Daoy (cell line): Measurements from ENCODE around the gene IL23R. TPM values are rescaled to one million over a fixed set of nuclear protein-coding genes. Genes with fewer than 3 reads are reported as not detected.

Experiments used
- DNase-seq: peaks from one replicate; pipeline ENCODE4 v3.0.0-alpha.2; 2015; ENCODE audit warnings: low read depth
- total RNA-seq: library from RNA; depleted of rRNA; stranded (reverse); fragments of >200 nt; shearing (Covaris generic); gene quantifications from 2 replicates; pipeline ENCODE4 v1.2.3, GENCODE V29; 2014; rRNA removed

Gene IL23R
- total RNA-seq, 1 experiment from 2014 or later, result not detected

- no peak for DNase-seq
Measured at GRCh38 chr1:67298762-67299161, 132.5 kb downstream of the IL23R start.

DNA sequence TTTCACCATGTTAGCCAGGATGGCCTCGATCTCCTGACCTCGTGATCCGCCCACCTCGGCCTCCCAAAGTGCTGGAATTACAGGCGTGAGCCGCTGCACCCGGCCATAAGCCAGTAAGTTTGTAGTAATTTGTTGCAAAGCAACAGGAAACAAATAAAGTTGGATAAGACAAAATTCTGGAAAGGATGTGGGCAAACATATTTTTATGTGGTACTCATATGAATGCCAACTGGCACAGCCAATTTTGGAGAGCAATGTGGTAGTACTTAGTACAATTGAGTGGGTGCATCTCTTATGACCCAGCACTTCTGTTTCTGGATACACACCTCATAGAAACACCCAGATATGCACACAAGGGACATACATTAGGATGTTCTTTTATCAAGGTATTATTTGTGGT is 133.0 kb downstream of the IL23R start:
- DNase-seq, result no peak

- no peak for DNase-seq
Measured at GRCh38 chr1:67300561-67300960, 134.3 kb downstream of the IL23R start.

DNA sequence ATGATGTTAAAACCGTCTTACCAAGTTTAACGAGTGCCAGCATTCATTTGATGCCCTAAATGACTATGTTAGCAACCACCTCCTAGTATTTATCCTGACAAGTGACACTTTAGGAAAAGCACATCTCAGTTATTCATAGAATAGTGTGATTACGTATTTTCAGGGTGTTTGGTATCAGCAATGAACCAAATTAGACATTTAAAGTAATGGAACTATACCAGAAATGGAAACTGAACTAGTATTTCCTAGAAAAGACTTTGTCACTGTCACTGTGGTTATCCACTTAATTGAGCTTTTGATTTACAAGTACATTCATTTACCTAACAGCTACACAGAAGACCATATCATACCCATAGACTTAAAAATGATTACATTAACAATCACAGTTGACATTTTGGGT is 137.8 kb downstream of the IL23R start:
- no peak for DNase-seq

DNA sequence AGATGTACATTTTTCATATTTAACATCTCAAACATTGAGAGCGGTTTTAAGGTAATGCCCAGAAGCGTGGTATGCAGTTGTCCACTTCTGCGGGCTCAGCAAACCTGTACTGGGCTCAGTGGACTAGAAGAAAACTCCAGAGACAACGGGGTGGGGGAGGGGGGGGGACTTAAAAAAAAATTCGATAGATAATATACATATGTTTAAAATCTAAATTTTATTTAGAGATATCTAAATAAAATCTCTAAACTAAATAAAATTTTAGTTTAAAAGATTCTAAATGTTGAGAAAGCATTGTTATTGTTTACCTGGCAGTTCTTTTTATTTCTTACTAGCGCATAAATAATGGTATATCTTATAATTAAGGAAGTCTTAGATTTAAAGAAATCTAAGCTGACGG is 140.3 kb downstream of the IL23R start:
- DNase-seq, result no peak

DNA sequence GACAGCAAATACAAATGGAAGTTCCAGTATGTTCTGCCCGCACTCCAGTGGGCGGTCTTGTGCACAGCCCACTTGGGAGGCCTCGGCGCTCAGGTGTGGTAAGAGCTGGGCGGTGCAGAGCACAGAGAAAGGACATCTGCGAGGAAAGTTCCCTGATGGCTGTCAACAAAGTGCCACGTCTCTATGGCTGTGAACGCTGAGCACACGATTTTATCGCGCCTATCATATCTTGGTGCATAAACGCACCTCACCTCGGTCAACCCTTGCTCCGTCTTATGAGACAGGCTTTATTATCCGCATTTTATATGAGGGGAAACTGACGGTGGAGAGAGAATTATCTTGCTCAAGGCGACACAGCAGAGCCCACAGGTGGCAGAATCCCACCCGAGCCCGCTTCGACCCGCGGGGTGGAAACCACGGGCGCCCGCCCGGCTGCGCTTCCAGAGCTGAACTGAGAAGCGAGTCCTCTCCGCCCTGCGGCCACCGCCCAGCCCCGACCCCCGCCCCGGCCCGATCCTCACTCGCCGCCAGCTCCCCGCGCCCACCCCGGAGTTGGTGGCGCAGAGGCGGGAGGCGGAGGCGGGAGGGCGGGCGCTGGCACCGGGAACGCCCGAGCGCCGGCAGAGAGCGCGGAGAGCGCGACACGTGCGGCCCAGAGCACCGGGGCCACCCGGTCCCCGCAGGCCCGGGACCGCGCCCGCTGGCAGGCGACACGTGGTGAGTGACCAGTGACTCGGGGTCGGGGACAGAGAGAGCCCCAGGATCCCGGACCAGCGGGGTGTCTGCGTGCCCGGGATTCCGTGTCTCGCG is 141.2 kb downstream of the IL23R start, which contains the start of gene IL12RB2:
IL12RB2 (plus strand) TSS at position 623 of the 810 bp plus-strand sequence. CDS start 12,496 bp downstream, outside the sequence.
- DNase-seq, result peak; percentile 27

DNA sequence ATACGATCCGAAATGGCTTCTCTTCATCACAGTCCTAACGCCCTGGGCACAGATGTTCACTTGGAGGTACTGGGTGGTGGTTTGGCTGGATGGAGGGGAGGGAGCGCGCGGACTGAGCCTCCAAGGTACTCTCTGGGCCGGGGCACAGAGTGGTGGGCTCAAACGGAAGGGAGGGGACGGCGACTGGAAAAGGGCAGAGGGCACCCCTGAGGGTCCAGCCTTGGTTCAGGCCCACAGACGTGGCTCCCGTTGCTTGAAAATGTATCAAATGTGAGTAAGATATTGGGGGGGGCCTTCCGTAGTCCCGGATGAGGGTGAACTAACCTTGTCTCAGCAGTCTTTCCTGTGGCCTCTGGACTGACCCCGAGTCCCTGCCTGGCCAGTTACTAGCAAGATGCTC is 141.9 kb downstream of the IL23R start:
- no peak for DNase-seq

Other genes with a start within 250 kb of the IL23R start
- gene DNAI4, start 241.6 kb upstream of the IL23R start, total RNA-seq, result 7.9 and 15.3 TPM in 2 replicates
- 25.3 and 31.2 TPM in 2 replicates for gene MIER1, start 241.5 kb upstream of the IL23R start, total RNA-seq
- gene SLC35D1, start 112.3 kb upstream of the IL23R start, total RNA-seq, result 20.1 and 20.3 TPM in 2 replicates
- gene C1orf141, start 31.5 kb upstream of the IL23R start, total RNA-seq, result not detected in 2 replicates
- gene IL12RB2, start 141.4 kb downstream of the IL23R start, total RNA-seq, result 0.57 and 0.80 TPM in 2 replicates